Cardiac fibroblast (primary cell): ENCODE data around the gene ARHGEF11.

Source experiments
- DNase-seq, 2 donors: peaks; one replicate each; pipeline versions ENCODE4 v3.0.0 to v3.0.0-alpha.2; 2010; ENCODE audit warnings: low read depth in 2 of 2
- H3K4me3 ChIP-seq, 2 donors: replicated peaks in 1 of 2; 1 replicate in 1 of 2; 2 replicates in 1 of 2; pipeline ENCODE4 v1.5.1; 2011; ENCODE audit warnings: low read depth in 2 of 2, low read length in 2 of 2, mild to moderate bottlenecking in 2 of 2, moderate library complexity in 1 of 2
- CTCF ChIP-seq: IDR thresholded peaks from one replicate; pipeline ENCODE4 v1.5.1; 2011; ENCODE audit warnings: low read depth, mild to moderate bottlenecking, low read length, inconsistent platforms

The ARHGEF11 gene

GRCh38 chr1:156901590-156901900 is 144.0 kb downstream of the ARHGEF11 start:
- no peak for TF ChIP-seq CTCF
- no peak for DNase-seq
- no peak overlapping the region for H3K4me3 ChIP-seq

GRCh38 chr1:156900896-156901589 is 144.5 kb downstream of the ARHGEF11 start:
- no peak for DNase-seq

GRCh38 chr1:156899956-156900718 is 145.4 kb downstream of the ARHGEF11 start:
- TF ChIP-seq CTCF, result no peak
- no peak overlapping the region for H3K4me3 ChIP-seq
- DNase-seq, result peak; percentile 45 to 70

More at GRCh38 chr1:156900896-156901589, 144.5 kb downstream of the ARHGEF11 start:
- TF ChIP-seq CTCF, result no peak
- H3K4me3 ChIP-seq, result no peak overlapping the region

GRCh38 chr1:156898971-156899664 is 146.4 kb downstream of the ARHGEF11 start:
- TF ChIP-seq CTCF, result no peak
- DNase-seq, result no peak
- no peak overlapping the region for H3K4me3 ChIP-seq

- peak; percentile 78 to 88 for DNase-seq
- peak overlapping the region in 1 of 2 donors; percentile 1 for H3K4me3 ChIP-seq
- TF ChIP-seq CTCF, result no peak
These were observed 147.4 kb downstream of the ARHGEF11 start for GRCh38 chr1:156898161-156898566.

- TF ChIP-seq CTCF, result no peak
- H3K4me3 ChIP-seq, result peak overlapping the region in 1 of 2 donors; percentile 28
- DNase-seq, result peak; percentile 57 to 91
These were observed 148.3 kb downstream of the ARHGEF11 start for GRCh38 chr1:156897078-156897825.
